HEK293 (cell line): ENCODE data around the gene CLDN7.

Experiments
- CTCF ChIA-PET: fragments of 350-600 bp; formaldehyde crosslinking; extraction: SDS; loops from one replicate; lab custom pipeline; 2021; ENCODE audit warnings: antibody characterized with exemption; lab: Yijun Ruan, JAX
- POLR2A ChIA-PET: fragments of 300-600 bp; formaldehyde crosslinking; extraction: SDS; loops from one replicate; lab custom pipeline; 2020; ENCODE audit warnings: antibody characterized with exemption, inconsistent platforms; lab: Yijun Ruan, JAX
- H3K27ac ChIP-seq: fragments of 200-500 bp; sonication (Bioruptor generic); 2 replicates; pipeline ENCODE4 v1.5.1; 2014; ENCODE audit warnings: low read depth, low read length, control low read depth, inconsistent platforms; ENCODE audit errors: extremely low read depth
- H3K36me3 ChIP-seq, 2 experiments: fragments of 200-500 bp in 1 of 2; sonication (Bioruptor generic) in 1 of 2; 1 replicate in 1 of 2; 2 replicates in 1 of 2; pipeline ENCODE4 v1.5.1; 2014 to 2017; ENCODE audit warnings: inconsistent platforms in 2 of 2, low read length in 2 of 2; ENCODE audit not compliant: control insufficient read depth in 2 of 2, insufficient read depth in 1 of 2
- H3K4me1 ChIP-seq: fragments of 200-500 bp; sonication (Bioruptor generic); 2 replicates; pipeline ENCODE4 v1.5.1; 2014; ENCODE audit warnings: mild to moderate bottlenecking, low read length, inconsistent platforms; ENCODE audit not compliant: control insufficient read depth, insufficient read depth
- H3K4me3 ChIP-seq: 2 replicates; pipeline ENCODE4 v1.5.1; 2011; ENCODE audit warnings: low read depth, mild to moderate bottlenecking, control low read depth, low read length, moderate library complexity
- H3K9me3 ChIP-seq: fragments of 200-500 bp; sonication (Bioruptor generic); 2 replicates; pipeline ENCODE4 v1.5.1; 2014; ENCODE audit warnings: low read depth, low read length, inconsistent platforms; ENCODE audit not compliant: control insufficient read depth, insufficient read depth
- EGR2 ChIP-seq: fragments of 450-650 bp; formaldehyde crosslinking; IDR thresholded peaks from 2 replicates; pipeline ENCODE4 v1.5.1; 2016; ENCODE audit warnings: low read depth, missing biosample characterization, missing genetic modification characterization
- KLF1 ChIP-seq: fragments of 450-650 bp; formaldehyde crosslinking; IDR thresholded peaks from 2 replicates; pipeline ENCODE4 v1.5.1; 2016; ENCODE audit warnings: missing biosample characterization, missing genetic modification characterization
- KLF9 ChIP-seq: fragments of 450-650 bp; formaldehyde crosslinking; IDR thresholded peaks from 2 replicates; pipeline ENCODE4 v1.5.1; 2016; ENCODE audit warnings: missing biosample characterization, missing genetic modification characterization, low read depth
- SP2 ChIP-seq: fragments of 450-650 bp; formaldehyde crosslinking; IDR thresholded peaks from 2 replicates; pipeline ENCODE4 v1.5.1; 2016; ENCODE audit warnings: missing biosample characterization, missing genetic modification characterization
- SP3 ChIP-seq: fragments of 450-650 bp; formaldehyde crosslinking; IDR thresholded peaks from 2 replicates; pipeline ENCODE4 v1.5.1; 2016; ENCODE audit warnings: missing biosample characterization, missing genetic modification characterization
- TRIM28 ChIP-seq: IDR thresholded peaks from 2 replicates; pipeline ENCODE4 v1.6.1; 2011; ENCODE audit warnings: low read length, control low read depth, borderline replicate concordance
- ZBTB17 ChIP-seq: fragments of 450-650 bp; formaldehyde crosslinking; IDR thresholded peaks from 2 replicates; pipeline ENCODE4 v1.5.1; 2016; ENCODE audit warnings: missing biosample characterization, missing genetic modification characterization
- ZBTB20 ChIP-seq: fragments of 450-650 bp; formaldehyde crosslinking; IDR thresholded peaks from 2 replicates; pipeline ENCODE4 v1.5.1; 2016; ENCODE audit warnings: missing biosample characterization, missing genetic modification characterization
- ZNF2 ChIP-seq: fragments of 450-650 bp; formaldehyde crosslinking; IDR thresholded peaks from 2 replicates; pipeline ENCODE4 v1.5.1; 2016; ENCODE audit warnings: missing biosample characterization, missing genetic modification characterization
- ZNF335 ChIP-seq: fragments of 450-650 bp; formaldehyde crosslinking; conservative IDR thresholded peaks from 2 replicates; pipeline ENCODE4 v1.5.1; 2016; ENCODE audit warnings: missing biosample characterization, missing genetic modification characterization
- ZNF341 ChIP-seq: fragments of 450-650 bp; formaldehyde crosslinking; IDR thresholded peaks from 2 replicates; pipeline ENCODE4; 2016; ENCODE audit warnings: low read depth, missing biosample characterization, missing genetic modification characterization
- ZNF391 ChIP-seq: fragments of 450-650 bp; formaldehyde crosslinking; IDR thresholded peaks from 2 replicates; pipeline ENCODE4 v1.5.1; 2016; ENCODE audit warnings: low read depth, missing biosample characterization, missing genetic modification characterization, borderline replicate concordance
- ZNF654 ChIP-seq: fragments of 450-650 bp; formaldehyde crosslinking; IDR thresholded peaks from 2 replicates; pipeline ENCODE4 v1.5.1; 2016; ENCODE audit warnings: low read depth, missing biosample characterization, missing genetic modification characterization
- TF ChIP-seq, protein P1 (sequence below): fragments of 450-650 bp; formaldehyde crosslinking; IDR thresholded peaks from 2 replicates; pipeline ENCODE4 v1.5.1; 2017; ENCODE audit warnings: missing biosample characterization, mild to moderate bottlenecking, missing genetic modification characterization, moderate library complexity
- TF ChIP-seq, protein P2 (sequence below): fragments of 450-650 bp; formaldehyde crosslinking; IDR thresholded peaks from 2 replicates; pipeline ENCODE4 v1.5.1; 2016; ENCODE audit warnings: missing biosample characterization, missing genetic modification characterization
- TF ChIP-seq, protein P3 (sequence below): fragments of 450-650 bp; formaldehyde crosslinking; IDR thresholded peaks from 2 replicates; pipeline ENCODE4; 2016; ENCODE audit warnings: missing biosample characterization, missing genetic modification characterization
- TF ChIP-seq, protein P4 (sequence below): fragments of 450-650 bp; formaldehyde crosslinking; IDR thresholded peaks from 2 replicates; pipeline ENCODE4 v1.5.1; 2016; ENCODE audit warnings: missing biosample characterization, missing genetic modification characterization
- TF ChIP-seq, protein P5 (sequence below): fragments of 450-650 bp; formaldehyde crosslinking; conservative IDR thresholded peaks from 2 replicates; pipeline ENCODE4 v1.5.1; 2016; ENCODE audit warnings: low read depth, missing biosample characterization, missing genetic modification characterization
- TF ChIP-seq, protein P6 (sequence below): fragments of 450-650 bp; formaldehyde crosslinking; IDR thresholded peaks from 2 replicates; pipeline ENCODE4 v1.5.1; 2016; ENCODE audit warnings: missing biosample characterization, missing genetic modification characterization
- TF ChIP-seq, protein P7 (sequence below): fragments of 450-650 bp; formaldehyde crosslinking; IDR thresholded peaks from 2 replicates; pipeline ENCODE4 v1.5.1; 2016; ENCODE audit warnings: missing biosample characterization, missing genetic modification characterization

CLDN7 gene

DNA sequence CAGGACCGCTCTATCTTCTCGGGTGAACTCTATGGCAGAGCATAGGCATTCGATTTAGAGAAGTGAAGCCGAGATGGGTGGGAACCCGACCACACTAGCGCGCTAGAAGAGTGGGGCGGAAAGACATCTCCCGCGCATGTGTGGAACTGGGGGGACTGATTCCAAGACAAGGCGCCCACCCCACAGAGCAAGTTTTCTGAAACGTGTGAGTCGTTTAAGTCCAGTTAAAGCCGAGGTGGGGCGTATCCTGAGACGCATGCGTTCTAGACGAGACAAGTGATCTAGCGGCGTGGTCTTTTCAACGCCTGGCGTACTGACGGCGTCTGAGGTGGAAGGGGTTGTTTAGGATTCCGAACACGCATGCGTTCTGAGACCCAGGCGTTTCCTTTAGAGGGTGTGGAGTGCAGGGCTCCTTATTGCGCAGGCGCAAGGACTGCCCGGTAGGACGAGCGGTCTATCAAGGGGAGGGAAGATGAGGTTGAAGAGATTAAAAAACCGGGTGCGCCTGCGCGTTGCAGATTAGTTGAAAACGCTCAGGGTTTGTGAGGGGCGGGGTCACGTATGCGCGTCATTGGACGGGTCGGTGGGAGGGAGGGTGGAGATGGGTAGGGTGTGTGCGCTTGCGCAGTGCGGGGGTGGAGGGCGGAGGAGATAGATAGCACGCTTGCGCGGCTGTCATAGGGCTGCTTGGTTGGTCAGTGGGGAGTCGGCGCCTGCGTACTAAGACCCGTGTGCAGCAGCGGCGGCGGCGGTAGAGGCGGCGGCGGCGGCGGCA is 44.8 kb upstream of the CLDN7 start, which contains the start of gene EIF5A:
Gene EIF5A (plus strand): TSS at position 718 of the 775 bp plus-strand sequence. CDS start 2,008 bp downstream, outside the sequence.
- Histone ChIP-seq H3K4me1 (peaks cover 15% of the 10 kb centered on the region), H3K4me3 (peak within 1 kb of the TSS; percentile 80), H3K27ac (peak within 1 kb of the TSS; percentile 99), H3K9me3 (no peaks in the 10 kb centered on the region), H3K36me3 (peaks cover 26 to 29% of the 10 kb centered on the region in 2 experiments)
- CTCF ChIA-PET: interaction anchor here (0.7 kb wide), 1 partner anchor 86 kb away, joined by 3 read pairs; no protein-coding TSS in a partner anchor
- POLR2A ChIA-PET: no interaction called here
- TF ChIP-seq ZBTB20 (tag by site-specific recombination): peak; percentile 51; the same call in 1 of the 2 replicates
- TF ChIP-seq ZNF335 (tag by site-specific recombination): peak; percentile 73
- peak; percentile 57; the same call in 1 of the 2 replicates for TF ChIP-seq EGR2 (tag by site-specific recombination)
- peak; percentile 91 for TF ChIP-seq SP2
- TF ChIP-seq, protein P1, sequence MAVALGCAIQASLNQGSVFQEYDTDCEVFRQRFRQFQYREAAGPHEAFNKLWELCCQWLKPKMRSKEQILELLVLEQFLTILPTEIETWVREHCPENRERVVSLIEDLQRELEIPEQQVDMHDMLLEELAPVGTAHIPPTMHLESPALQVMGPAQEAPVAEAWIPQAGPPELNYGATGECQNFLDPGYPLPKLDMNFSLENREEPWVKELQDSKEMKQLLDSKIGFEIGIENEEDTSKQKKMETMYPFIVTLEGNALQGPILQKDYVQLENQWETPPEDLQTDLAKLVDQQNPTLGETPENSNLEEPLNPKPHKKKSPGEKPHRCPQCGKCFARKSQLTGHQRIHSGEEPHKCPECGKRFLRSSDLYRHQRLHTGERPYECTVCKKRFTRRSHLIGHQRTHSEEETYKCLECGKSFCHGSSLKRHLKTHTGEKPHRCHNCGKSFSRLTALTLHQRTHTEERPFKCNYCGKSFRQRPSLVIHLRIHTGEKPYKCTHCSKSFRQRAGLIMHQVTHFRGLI (tag by site-specific recombination): peak; percentile 42; the same call in 1 of the 2 replicates
- TF ChIP-seq, protein P2, sequence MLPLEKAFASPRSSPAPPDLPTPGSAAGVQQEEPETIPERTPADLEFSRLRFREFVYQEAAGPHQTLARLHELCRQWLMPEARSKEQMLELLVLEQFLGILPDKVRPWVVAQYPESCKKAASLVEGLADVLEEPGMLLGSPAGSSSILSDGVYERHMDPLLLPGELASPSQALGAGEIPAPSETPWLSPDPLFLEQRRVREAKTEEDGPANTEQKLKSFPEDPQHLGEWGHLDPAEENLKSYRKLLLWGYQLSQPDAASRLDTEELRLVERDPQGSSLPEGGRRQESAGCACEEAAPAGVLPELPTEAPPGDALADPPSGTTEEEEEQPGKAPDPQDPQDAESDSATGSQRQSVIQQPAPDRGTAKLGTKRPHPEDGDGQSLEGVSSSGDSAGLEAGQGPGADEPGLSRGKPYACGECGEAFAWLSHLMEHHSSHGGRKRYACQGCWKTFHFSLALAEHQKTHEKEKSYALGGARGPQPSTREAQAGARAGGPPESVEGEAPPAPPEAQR (tag by site-specific recombination): no peak
- peak; percentile 31 for TF ChIP-seq KLF1 (tag by site-specific recombination)
- no peak for TF ChIP-seq ZNF391 (tag by site-specific recombination)
- TF ChIP-seq TRIM28: peak; percentile 61; the same call in 1 of the 2 replicates
- TF ChIP-seq ZBTB17 (tag by site-specific recombination): peak; percentile 99
- TF ChIP-seq, protein P3, sequence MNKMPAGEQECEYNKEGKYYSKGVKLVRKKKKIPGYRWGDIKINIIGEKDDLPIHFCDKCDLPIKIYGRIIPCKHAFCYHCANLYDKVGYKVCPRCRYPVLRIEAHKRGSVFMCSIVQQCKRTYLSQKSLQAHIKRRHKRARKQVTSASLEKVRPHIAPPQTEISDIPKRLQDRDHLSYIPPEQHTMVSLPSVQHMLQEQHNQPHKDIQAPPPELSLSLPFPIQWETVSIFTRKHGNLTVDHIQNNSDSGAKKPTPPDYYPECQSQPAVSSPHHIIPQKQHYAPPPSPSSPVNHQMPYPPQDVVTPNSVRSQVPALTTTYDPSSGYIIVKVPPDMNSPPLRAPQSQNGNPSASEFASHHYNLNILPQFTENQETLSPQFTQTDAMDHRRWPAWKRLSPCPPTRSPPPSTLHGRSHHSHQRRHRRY (tag by site-specific recombination): no peak
- TF ChIP-seq ZNF654: no peak
- TF ChIP-seq ZNF341 (tag by site-specific recombination): peak; percentile 54
- TF ChIP-seq ZNF2 (tag by site-specific recombination): peak; percentile 26; the same call in 1 of the 2 replicates
- peak; percentile 52; the same call in 1 of the 2 replicates for TF ChIP-seq KLF9 (tag by site-specific recombination)
- TF ChIP-seq, protein P4, sequence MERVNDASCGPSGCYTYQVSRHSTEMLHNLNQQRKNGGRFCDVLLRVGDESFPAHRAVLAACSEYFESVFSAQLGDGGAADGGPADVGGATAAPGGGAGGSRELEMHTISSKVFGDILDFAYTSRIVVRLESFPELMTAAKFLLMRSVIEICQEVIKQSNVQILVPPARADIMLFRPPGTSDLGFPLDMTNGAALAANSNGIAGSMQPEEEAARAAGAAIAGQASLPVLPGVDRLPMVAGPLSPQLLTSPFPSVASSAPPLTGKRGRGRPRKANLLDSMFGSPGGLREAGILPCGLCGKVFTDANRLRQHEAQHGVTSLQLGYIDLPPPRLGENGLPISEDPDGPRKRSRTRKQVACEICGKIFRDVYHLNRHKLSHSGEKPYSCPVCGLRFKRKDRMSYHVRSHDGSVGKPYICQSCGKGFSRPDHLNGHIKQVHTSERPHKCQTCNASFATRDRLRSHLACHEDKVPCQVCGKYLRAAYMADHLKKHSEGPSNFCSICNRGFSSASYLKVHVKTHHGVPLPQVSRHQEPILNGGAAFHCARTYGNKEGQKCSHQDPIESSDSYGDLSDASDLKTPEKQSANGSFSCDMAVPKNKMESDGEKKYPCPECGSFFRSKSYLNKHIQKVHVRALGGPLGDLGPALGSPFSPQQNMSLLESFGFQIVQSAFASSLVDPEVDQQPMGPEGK: peak; percentile 93
- peak; percentile 88 for TF ChIP-seq SP3 (tag by site-specific recombination)
- TF ChIP-seq, protein P5, sequence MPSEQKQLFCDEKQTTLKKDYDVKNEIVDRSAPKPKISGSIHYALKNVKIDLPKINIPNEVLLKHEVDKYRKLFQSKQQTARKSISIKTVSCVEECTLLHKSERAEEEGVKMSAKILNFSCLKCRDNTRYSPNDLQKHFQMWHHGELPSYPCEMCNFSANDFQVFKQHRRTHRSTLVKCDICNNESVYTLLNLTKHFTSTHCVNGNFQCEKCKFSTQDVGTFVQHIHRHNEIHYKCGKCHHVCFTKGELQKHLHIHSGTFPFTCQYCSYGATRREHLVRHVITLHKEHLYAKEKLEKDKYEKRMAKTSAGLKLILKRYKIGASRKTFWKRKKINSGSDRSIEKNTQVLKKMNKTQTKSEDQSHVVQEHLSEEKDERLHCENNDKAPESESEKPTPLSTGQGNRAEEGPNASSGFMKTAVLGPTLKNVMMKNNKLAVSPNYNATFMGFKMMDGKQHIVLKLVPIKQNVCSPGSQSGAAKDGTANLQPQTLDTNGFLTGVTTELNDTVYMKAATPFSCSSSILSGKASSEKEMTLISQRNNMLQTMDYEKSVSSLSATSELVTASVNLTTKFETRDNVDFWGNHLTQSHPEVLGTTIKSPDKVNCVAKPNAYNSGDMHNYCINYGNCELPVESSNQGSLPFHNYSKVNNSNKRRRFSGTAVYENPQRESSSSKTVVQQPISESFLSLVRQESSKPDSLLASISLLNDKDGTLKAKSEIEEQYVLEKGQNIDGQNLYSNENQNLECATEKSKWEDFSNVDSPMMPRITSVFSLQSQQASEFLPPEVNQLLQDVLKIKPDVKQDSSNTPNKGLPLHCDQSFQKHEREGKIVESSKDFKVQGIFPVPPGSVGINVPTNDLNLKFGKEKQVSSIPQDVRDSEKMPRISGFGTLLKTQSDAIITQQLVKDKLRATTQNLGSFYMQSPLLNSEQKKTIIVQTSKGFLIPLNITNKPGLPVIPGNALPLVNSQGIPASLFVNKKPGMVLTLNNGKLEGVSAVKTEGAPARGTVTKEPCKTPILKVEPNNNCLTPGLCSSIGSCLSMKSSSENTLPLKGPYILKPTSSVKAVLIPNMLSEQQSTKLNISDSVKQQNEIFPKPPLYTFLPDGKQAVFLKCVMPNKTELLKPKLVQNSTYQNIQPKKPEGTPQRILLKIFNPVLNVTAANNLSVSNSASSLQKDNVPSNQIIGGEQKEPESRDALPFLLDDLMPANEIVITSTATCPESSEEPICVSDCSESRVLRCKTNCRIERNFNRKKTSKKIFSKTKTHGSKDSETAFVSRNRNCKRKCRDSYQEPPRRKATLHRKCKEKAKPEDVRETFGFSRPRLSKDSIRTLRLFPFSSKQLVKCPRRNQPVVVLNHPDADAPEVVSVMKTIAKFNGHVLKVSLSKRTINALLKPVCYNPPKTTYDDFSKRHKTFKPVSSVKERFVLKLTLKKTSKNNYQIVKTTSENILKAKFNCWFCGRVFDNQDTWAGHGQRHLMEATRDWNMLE (tag by site-specific recombination): no peak
- TF ChIP-seq, protein P6, sequence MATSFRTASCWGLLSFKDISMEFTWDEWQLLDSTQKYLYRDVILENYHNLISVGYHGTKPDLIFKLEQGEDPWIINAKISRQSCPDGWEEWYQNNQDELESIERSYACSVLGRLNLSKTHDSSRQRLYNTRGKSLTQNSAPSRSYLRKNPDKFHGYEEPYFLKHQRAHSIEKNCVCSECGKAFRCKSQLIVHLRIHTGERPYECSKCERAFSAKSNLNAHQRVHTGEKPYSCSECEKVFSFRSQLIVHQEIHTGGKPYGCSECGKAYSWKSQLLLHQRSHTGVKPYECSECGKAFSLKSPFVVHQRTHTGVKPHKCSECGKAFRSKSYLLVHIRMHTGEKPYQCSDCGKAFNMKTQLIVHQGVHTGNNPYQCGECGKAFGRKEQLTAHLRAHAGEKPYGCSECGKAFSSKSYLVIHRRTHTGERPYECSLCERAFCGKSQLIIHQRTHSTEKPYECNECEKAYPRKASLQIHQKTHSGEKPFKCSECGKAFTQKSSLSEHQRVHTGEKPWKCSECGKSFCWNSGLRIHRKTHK (tag by site-specific recombination): no peak
- TF ChIP-seq, protein P7, sequence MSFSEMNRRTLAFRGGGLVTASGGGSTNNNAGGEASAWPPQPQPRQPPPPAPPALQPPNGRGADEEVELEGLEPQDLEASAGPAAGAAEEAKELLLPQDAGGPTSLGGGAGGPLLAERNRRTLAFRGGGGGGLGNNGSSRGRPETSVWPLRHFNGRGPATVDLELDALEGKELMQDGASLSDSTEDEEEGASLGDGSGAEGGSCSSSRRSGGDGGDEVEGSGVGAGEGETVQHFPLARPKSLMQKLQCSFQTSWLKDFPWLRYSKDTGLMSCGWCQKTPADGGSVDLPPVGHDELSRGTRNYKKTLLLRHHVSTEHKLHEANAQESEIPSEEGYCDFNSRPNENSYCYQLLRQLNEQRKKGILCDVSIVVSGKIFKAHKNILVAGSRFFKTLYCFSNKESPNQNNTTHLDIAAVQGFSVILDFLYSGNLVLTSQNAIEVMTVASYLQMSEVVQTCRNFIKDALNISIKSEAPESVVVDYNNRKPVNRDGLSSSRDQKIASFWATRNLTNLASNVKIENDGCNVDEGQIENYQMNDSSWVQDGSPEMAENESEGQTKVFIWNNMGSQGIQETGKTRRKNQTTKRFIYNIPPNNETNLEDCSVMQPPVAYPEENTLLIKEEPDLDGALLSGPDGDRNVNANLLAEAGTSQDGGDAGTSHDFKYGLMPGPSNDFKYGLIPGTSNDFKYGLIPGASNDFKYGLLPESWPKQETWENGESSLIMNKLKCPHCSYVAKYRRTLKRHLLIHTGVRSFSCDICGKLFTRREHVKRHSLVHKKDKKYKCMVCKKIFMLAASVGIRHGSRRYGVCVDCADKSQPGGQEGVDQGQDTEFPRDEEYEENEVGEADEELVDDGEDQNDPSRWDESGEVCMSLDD (tag by site-specific recombination): peak; percentile 7; the same call in 1 of the 2 replicates
